Upper lobe of left lung (tissue), 4 donors: ENCODE measurements around the gene TM9SF2.

Experiments
- CTCF ChIP-seq, 6 experiments: fragments of 450-650 bp in 4 of 6; fragments of 200-600 bp in 2 of 6; sonication (generic) in 2 of 6; IDR thresholded peaks; one replicate each; pipeline ENCODE4 v1.5.1; 2016 to 2019; ENCODE audit warnings: antibody characterized with exemption in 6 of 6
- POLR2A ChIP-seq, 4 donors: fragments of 450-650 bp; IDR thresholded peaks; one replicate each; pipeline ENCODE4 v1.5.1; 2016 to 2017; ENCODE audit warnings: antibody characterized with exemption in 4 of 4, mild to moderate bottlenecking in 2 of 4

GRCh38 chr13:99585609-99586008 lies 84.3 kb downstream of the TM9SF2 start:
- no peak for TF ChIP-seq CTCF (IDR thresholded peaks at IDR 0.05)
- no peak for TF ChIP-seq POLR2A (IDR thresholded peaks at IDR 0.05)
